ENCODE measurements around the gene HK1.

Gene HK1

GRCh38 chr10:69366738-69367137 is 88.4 kb downstream of the HK1 start:
- in situ Hi-C loops (cut with HindIII; ENCODE audit: low sequenced_read_pairs): loop anchor here (10.0 kb wide), 1 partner anchor 52 kb away; no protein-coding TSS in a partner anchor

- in situ Hi-C loops (cut with HindIII; ENCODE audit: low sequenced_read_pairs): loop anchor here (10.0 kb wide), 1 partner anchor 53 kb away; no protein-coding TSS in a partner anchor
Observed at GRCh38 chr10:69367469-69367868, 89.2 kb downstream of the HK1 start.

- in situ Hi-C loops (cut with HindIII; ENCODE audit: low sequenced_read_pairs): no loop called here
Observed at GRCh38 chr10:69372126-69372980, 94.1 kb downstream of the HK1 start.

GRCh38 chr10:69374242-69374641 is 95.9 kb downstream of the HK1 start:
- in situ Hi-C loops (cut with HindIII; ENCODE audit: low sequenced_read_pairs): no loop called here

GRCh38 chr10:69374931-69375306 is 96.6 kb downstream of the HK1 start:
- in situ Hi-C loops (cut with HindIII; ENCODE audit: low sequenced_read_pairs): no loop called here

- in situ Hi-C loops (cut with HindIII; ENCODE audit: low sequenced_read_pairs): no loop called here
Observed at GRCh38 chr10:69375307-69376151, 97.2 kb downstream of the HK1 start.

- in situ Hi-C loops (cut with HindIII; ENCODE audit: low sequenced_read_pairs): no loop called here
Observed at GRCh38 chr10:69376662-69377061, 98.4 kb downstream of the HK1 start.

GRCh38 chr10:69377191-69377590 is 98.9 kb downstream of the HK1 start:
- in situ Hi-C loops (cut with HindIII; ENCODE audit: low sequenced_read_pairs): no loop called here

- in situ Hi-C loops (cut with HindIII; ENCODE audit: low sequenced_read_pairs): no loop called here
Observed at GRCh38 chr10:69377933-69378332, 99.6 kb downstream of the HK1 start.

GRCh38 chr10:69379800-69380199 is 101.5 kb downstream of the HK1 start:
- in situ Hi-C loops (cut with HindIII; ENCODE audit: low sequenced_read_pairs): no loop called here

- in situ Hi-C loops (cut with HindIII; ENCODE audit: low sequenced_read_pairs): no loop called here
Observed at GRCh38 chr10:69382382-69383117, 104.3 kb downstream of the HK1 start.

GRCh38 chr10:69383558-69383957 is 105.3 kb downstream of the HK1 start:
- in situ Hi-C loops (cut with HindIII; ENCODE audit: low sequenced_read_pairs): no loop called here

GRCh38 chr10:69384320-69384719 is 106.0 kb downstream of the HK1 start:
- in situ Hi-C loops (cut with HindIII; ENCODE audit: low sequenced_read_pairs): no loop called here

- in situ Hi-C loops (cut with HindIII; ENCODE audit: low sequenced_read_pairs): no loop called here
Observed at GRCh38 chr10:69385454-69386350, 107.4 kb downstream of the HK1 start.

GRCh38 chr10:69387500-69387899 is 109.2 kb downstream of the HK1 start:
- in situ Hi-C loops (cut with HindIII; ENCODE audit: low sequenced_read_pairs): no loop called here

GRCh38 chr10:69388488-69388887 is 110.2 kb downstream of the HK1 start:
- in situ Hi-C loops (cut with HindIII; ENCODE audit: low sequenced_read_pairs): no loop called here

GRCh38 chr10:69389827-69390490 is 111.7 kb downstream of the HK1 start:
- in situ Hi-C loops (cut with HindIII; ENCODE audit: low sequenced_read_pairs): no loop called here

GRCh38 chr10:69391158-69391557 is 112.9 kb downstream of the HK1 start:
- in situ Hi-C loops (cut with HindIII; ENCODE audit: low sequenced_read_pairs): no loop called here

- in situ Hi-C loops (cut with HindIII; ENCODE audit: low sequenced_read_pairs): no loop called here
Observed at GRCh38 chr10:69392481-69393000, 114.2 kb downstream of the HK1 start.

All from endothelial cell of hepatic sinusoid (primary cell).